Thyroid gland (tissue), 4 donors: Measurements from ENCODE around the gene NPFFR1.

ENCODE experiments used
- CTCF ChIP-seq, 6 experiments: fragments of 200-600 bp in 3 of 6; fragments of 450-650 bp in 3 of 6; sonication (generic) in 3 of 6; IDR thresholded peaks; one replicate each; pipeline ENCODE4 v1.5.1; 2016 to 2019; ENCODE audit warnings: antibody characterized with exemption in 6 of 6, mild to moderate bottlenecking in 2 of 6, inconsistent platforms in 1 of 6, moderate library complexity in 1 of 6
- POLR2A ChIP-seq, 2 donors: fragments of 450-650 bp; IDR thresholded peaks; one replicate each; pipeline ENCODE4 v1.6.1; 2017; ENCODE audit warnings: antibody characterized with exemption in 2 of 2, mild to moderate bottlenecking in 2 of 2, moderate library complexity in 1 of 2

GRCh38 chr10:70222340-70222794, 61.4 kb downstream of the NPFFR1 start:
- no peak for TF ChIP-seq CTCF (IDR thresholded peaks at IDR 0.05)
- TF ChIP-seq POLR2A (IDR thresholded peaks at IDR 0.05): no peak
